IMR-90 (cell line): ENCODE results near the gene NOTO.
"Not testable (repeated sequence)": the region's sequence is repeated elsewhere in the genome, so short reads cannot be mapped to it uniquely, and the experiment has no call there.

ENCODE experiments used
- CEBPB ChIP-seq: IDR thresholded peaks from 2 replicates; pipeline ENCODE4 v1.6.1; 2012; ENCODE audit warnings: low read depth, low read length, improper control_type of control experiment
- MAFK ChIP-seq: IDR thresholded peaks from 2 replicates; pipeline ENCODE4 v1.6.1; 2012; ENCODE audit warnings: low read depth, low read length, improper control_type of control experiment
- MAZ ChIP-seq: IDR thresholded peaks from 2 replicates; pipeline ENCODE4 v1.6.1; 2012; ENCODE audit warnings: low read depth, mild to moderate bottlenecking, low read length, improper control_type of control experiment, moderate library complexity, borderline replicate concordance
- NFE2L2 ChIP-seq: fragments of 150-350 bp; IDR thresholded peaks from 2 replicates; pipeline ENCODE4 v1.6.1; 2016; ENCODE audit warnings: low read depth, mild to moderate bottlenecking, low read length
- POLR2A ChIP-seq: IDR thresholded peaks from 2 replicates; pipeline ENCODE4 v1.6.1; 2012; ENCODE audit warnings: mild to moderate bottlenecking, low read depth, low read length
- RAD21 ChIP-seq: IDR thresholded peaks from 2 replicates; pipeline ENCODE4 v1.6.1; 2012; ENCODE audit warnings: low read length, improper control_type of control experiment
- RCOR1 ChIP-seq: IDR thresholded peaks from 2 replicates; pipeline ENCODE4 v1.6.1; 2012; ENCODE audit warnings: mild to moderate bottlenecking, low read length, improper control_type of control experiment; ENCODE audit not compliant: insufficient replicate concordance
- SMC3 ChIP-seq: fragments of 150-350 bp; IDR thresholded peaks from 2 replicates; pipeline ENCODE4 v1.6.1; 2016; ENCODE audit warnings: low read depth, mild to moderate bottlenecking, antibody characterized with exemption, low read length, moderate library complexity
- TF ChIP-seq, protein P1 (sequence below): conservative IDR thresholded peaks from 2 replicates; pipeline ENCODE4 v1.5.1; 2012; ENCODE audit warnings: mild to moderate bottlenecking, low read depth, low read length, improper control_type of control experiment

DNA sequence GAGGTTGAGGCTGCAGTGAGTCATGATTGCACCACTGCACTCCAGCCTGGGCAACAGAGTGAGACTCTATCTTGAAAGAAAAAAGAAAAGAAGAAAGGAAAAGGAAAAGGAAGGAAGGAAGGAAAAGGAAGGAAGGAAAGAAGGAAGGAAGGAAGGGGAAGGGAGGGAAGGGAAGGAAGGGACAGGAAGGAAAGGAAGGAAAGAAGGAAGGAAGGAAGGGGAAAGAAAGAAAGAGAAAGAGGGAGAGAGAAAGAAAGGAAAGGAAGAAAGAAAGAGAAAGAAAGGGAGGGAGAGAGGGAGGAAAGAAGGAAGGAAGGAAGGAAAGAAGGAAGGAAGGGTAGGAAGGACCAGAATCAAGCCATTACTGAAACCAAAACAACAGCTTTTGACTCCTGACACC is 34.0 kb upstream of the NOTO start:
- TF ChIP-seq, protein P1, sequence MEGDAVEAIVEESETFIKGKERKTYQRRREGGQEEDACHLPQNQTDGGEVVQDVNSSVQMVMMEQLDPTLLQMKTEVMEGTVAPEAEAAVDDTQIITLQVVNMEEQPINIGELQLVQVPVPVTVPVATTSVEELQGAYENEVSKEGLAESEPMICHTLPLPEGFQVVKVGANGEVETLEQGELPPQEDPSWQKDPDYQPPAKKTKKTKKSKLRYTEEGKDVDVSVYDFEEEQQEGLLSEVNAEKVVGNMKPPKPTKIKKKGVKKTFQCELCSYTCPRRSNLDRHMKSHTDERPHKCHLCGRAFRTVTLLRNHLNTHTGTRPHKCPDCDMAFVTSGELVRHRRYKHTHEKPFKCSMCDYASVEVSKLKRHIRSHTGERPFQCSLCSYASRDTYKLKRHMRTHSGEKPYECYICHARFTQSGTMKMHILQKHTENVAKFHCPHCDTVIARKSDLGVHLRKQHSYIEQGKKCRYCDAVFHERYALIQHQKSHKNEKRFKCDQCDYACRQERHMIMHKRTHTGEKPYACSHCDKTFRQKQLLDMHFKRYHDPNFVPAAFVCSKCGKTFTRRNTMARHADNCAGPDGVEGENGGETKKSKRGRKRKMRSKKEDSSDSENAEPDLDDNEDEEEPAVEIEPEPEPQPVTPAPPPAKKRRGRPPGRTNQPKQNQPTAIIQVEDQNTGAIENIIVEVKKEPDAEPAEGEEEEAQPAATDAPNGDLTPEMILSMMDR, result not testable (repeated sequence)
- not testable (repeated sequence) for TF ChIP-seq CEBPB, SMC3, MAFK, RAD21, NFE2L2, POLR2A, MAZ, RCOR1
